ENCODE results near the gene ARRDC3. TPM values are rescaled to one million over a fixed set of nuclear protein-coding genes. Genes with fewer than 3 reads are reported as not detected.

Gene ARRDC3
- total and polyA plus RNA-seq, 2 of the 8 experiments (the other 6 are each of a cell fraction or from before 2014, with no cell fraction given), result 2.9 to 5.7 TPM

DNA sequence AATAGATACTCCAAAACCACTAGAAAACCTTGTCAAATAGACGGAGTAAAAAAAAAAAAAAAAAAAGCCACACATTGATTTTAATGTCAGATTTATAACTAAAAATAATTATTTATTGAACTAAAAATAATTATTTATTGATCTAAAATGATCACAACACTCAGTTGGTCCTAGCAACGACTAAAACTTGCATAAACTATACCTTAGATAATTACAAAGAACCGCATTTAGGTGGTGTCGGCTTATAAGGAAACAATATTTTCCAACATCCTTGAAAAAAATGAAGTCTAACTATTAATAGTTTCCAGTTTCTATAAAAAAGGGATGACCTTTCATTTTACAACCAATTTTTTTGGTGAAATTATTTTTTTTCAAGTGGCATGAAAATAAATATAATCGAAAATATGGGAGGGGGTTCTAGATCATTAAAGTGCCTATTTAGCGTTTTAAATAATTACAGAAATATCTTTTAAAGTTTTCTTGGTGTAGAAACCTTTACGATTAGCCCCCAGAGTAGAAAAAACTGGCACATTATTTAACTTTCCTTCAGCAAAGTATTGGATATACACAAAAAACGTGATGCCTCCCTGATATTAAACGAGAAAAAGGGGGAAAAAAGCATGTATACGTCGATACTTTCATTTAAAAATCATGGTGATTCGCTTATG is 3.7 kb downstream of the ARRDC3 start:
- CTCF ChIA-PET (ENCODE audit: partially characterized antibody), result interaction anchor here (0.6 to 1.8 kb wide), 5 partner anchors 8 to 152 kb away, joined by 3 to 5 read pairs (median 4); no protein-coding TSS in a partner anchor
- Histone ChIP-seq H2BK120ac (replicated peaks; ENCODE audit: low read depth, low read length) (no peak overlapping the region), H2AK5ac (ENCODE audit: low read depth, low read length) (no peak overlapping the region), H3K4ac (replicated peaks; ENCODE audit: insufficient read length, low read depth, low read length) (no peak overlapping the region), H3K9ac (replicated peaks in 1 of 4; ENCODE audit: extremely low read depth in 1 of 4, low read depth in 3 of 4, low read length in 3 of 4) (peak overlapping the region; percentile 94 to 100 (median 97)), H3K18ac (ENCODE audit: extremely low read depth, low read length) (peak overlapping the region; percentile 26; the same call in 1 of the 2 replicates), H2AFZ (ENCODE audit: low read length) (no peak overlapping the region), H2BK20ac (ENCODE audit: low read length) (no peak overlapping the region), H4K91ac (replicated peaks; ENCODE audit: insufficient read length, low read length) (no peak overlapping the region), H4K5ac (ENCODE audit: insufficient read length, low read depth, low read length) (peak overlapping the region; percentile 100), H3K27me3 (replicated peaks in 1 of 4; ENCODE audit: control insufficient read depth in 3 of 4, extremely low read depth in 1 of 4, insufficient read depth in 3 of 4, low read length in 3 of 4) (no peaks in the 10 kb centered on the region), H4K20me1 (replicated peaks in 1 of 2; ENCODE audit: control insufficient read depth in 1 of 2, insufficient read depth in 2 of 2, low read length in 2 of 2) (no peaks in the 10 kb centered on the region), H3K27ac (ENCODE audit: low read depth, low read length) (peak overlapping the region; percentile 98), H3K4me1 (replicated peaks in 1 of 4; ENCODE audit: control insufficient read depth in 3 of 4, insufficient read depth in 4 of 4, low read length in 3 of 4) (no peaks in the 10 kb centered on the region; a peak in 2 of 7 replicates), H3K4me3 (ENCODE audit: extremely low read depth in 1 of 4, insufficient read depth in 2 of 4, low read depth in 3 of 4, low read length in 4 of 4) (peak overlapping the region; percentile 55 to 67 (median 62)), H4K8ac (ENCODE audit: extremely low read depth, insufficient read depth, low read length) (peak overlapping the region; percentile 60; the same call in 1 of the 2 replicates), H3K36me3 (ENCODE audit: control insufficient read depth in 2 of 4, insufficient read depth in 4 of 4, low read length in 3 of 4) (peaks cover 0 to 22% (median 5%) of the 10 kb centered on the region in 4 experiments; a peak in 6 of 8 replicates), H3K23ac (ENCODE audit: insufficient read length) (no peak overlapping the region), H2BK12ac (ENCODE audit: low read depth, low read length) (no peak overlapping the region; the same call in 1 of the 2 replicates), H3K14ac (ENCODE audit: insufficient read length) (no peak overlapping the region), H2BK15ac (ENCODE audit: low read length) (no peak overlapping the region), H3K9me3 (ENCODE audit: insufficient read depth in 2 of 2, low read depth in 1 of 2, low read length in 1 of 2) (no peaks in the 10 kb centered on the region), H3K4me2 (ENCODE audit: insufficient read depth in 1 of 2, low read depth in 2 of 2, low read length in 2 of 2) (peak overlapping the region; percentile 77 to 79), H3K56ac (replicated peaks; ENCODE audit: insufficient read length, low read depth, low read length) (peak overlapping the region; percentile 18), H2BK5ac (ENCODE audit: low read depth, low read length) (peak overlapping the region; percentile 72; the same call in 1 of the 2 replicates), H3K23me2 (ENCODE audit: low read depth, low read length) (peaks cover 16% of the 10 kb centered on the region), H3K79me2 (ENCODE audit: control insufficient read depth in 1 of 2, insufficient read depth in 2 of 2, low read length in 2 of 2) (peaks cover 0 to 15% of the 10 kb centered on the region in 2 experiments; a peak in 2 of 4 replicates), H3K79me1 (ENCODE audit: low read depth, low read length) (no peaks in the 10 kb centered on the region)
- no peak for TF ChIP-seq POLR2A (IDR thresholded peaks at IDR 0.05; ENCODE audit: control extremely low read depth in 1 of 2, low read depth in 2 of 2, low read length in 2 of 2)
- TF ChIP-seq POU5F1 (IDR thresholded peaks at IDR 0.05; ENCODE audit: low read depth, low read length), result no peak
- POLR2A ChIA-PET (ENCODE audit: partially characterized antibody), result interaction anchor here (0.6 to 2.1 kb wide), 24 partner anchors 9 to 514 kb away, joined by 3 to 20 read pairs (median 4); no protein-coding TSS in a partner anchor
- WGBS, 2 experiments (ENCODE audit: extremely low coverage in 1 of 2, insufficient coverage in 1 of 2, insufficient read length in 1 of 2, insufficient replicate concordance in 2 of 2, low coverage in 1 of 2, low lambda C conversion rate in 2 of 2, missing lambda C conversion rate in 1 of 2), result 13% methylated on average over 12 of the region's 12 CpGs; no CpG with 5 or more reads in 1 of the 2 experiments
- FAIRE-seq (no peak), DNase-seq (ENCODE audit: low read depth in 1 of 2, low spot score in 2 of 2) (no peak)
